ENCODE measurements around the gene UVRAG.

Gene UVRAG

DNA sequence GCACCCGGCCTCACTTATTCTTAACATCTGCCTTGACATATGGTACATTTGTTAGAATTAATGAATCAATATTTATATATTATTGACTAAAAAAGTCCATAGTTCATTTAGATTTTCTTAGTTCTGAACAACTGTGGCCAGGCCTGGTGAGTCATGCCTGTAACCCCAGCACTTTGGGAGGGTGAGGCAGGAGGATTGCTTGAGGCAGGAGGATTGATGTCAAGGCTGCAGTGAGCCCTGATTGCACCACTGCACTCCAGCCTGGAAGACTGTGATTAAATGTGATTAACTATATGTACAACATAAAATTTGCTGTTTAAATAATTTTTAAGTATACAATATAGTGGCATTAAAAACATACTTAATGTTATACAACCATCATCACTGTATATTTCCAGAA, 5.6 kb downstream of the UVRAG start:
- Histone ChIP-seq H3K9me3 (ENCODE audit: insufficient read depth, low read length) (no peaks in the 10 kb centered on the region), H2AFZ (ENCODE audit: low read depth, low read length) (no peak overlapping the region), H3K79me2 (ENCODE audit: low read length) (peaks cover 97% of the 10 kb centered on the region), H3K9ac (ENCODE audit: low read length) (no peak overlapping the region), H3K27me3 (ENCODE audit: low read depth, low read length) (no peaks in the 10 kb centered on the region), H3K4me1 (ENCODE audit: low read length) (peaks cover 63% of the 10 kb centered on the region), H3K4me2 (ENCODE audit: low read length) (no peak overlapping the region), H3K27ac (ENCODE audit: low read length) (no peak overlapping the region), H3K4me3 (ENCODE audit: low read length) (no peak overlapping the region), H4K20me1 (ENCODE audit: insufficient read depth, low read length) (peaks cover 64% of the 10 kb centered on the region), H3K36me3 (replicated peaks; ENCODE audit: low read depth, low read length) (peaks cover 46% of the 10 kb centered on the region)
- TF ChIP-seq, protein P1, sequence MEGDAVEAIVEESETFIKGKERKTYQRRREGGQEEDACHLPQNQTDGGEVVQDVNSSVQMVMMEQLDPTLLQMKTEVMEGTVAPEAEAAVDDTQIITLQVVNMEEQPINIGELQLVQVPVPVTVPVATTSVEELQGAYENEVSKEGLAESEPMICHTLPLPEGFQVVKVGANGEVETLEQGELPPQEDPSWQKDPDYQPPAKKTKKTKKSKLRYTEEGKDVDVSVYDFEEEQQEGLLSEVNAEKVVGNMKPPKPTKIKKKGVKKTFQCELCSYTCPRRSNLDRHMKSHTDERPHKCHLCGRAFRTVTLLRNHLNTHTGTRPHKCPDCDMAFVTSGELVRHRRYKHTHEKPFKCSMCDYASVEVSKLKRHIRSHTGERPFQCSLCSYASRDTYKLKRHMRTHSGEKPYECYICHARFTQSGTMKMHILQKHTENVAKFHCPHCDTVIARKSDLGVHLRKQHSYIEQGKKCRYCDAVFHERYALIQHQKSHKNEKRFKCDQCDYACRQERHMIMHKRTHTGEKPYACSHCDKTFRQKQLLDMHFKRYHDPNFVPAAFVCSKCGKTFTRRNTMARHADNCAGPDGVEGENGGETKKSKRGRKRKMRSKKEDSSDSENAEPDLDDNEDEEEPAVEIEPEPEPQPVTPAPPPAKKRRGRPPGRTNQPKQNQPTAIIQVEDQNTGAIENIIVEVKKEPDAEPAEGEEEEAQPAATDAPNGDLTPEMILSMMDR (IDR thresholded peaks at IDR 0.05; ENCODE audit: low read depth, low read length): no peak
- TF ChIP-seq EZH2phosphoT487 (IDR thresholded peaks at IDR 0.05; ENCODE audit: low read depth): no peak

DNA sequence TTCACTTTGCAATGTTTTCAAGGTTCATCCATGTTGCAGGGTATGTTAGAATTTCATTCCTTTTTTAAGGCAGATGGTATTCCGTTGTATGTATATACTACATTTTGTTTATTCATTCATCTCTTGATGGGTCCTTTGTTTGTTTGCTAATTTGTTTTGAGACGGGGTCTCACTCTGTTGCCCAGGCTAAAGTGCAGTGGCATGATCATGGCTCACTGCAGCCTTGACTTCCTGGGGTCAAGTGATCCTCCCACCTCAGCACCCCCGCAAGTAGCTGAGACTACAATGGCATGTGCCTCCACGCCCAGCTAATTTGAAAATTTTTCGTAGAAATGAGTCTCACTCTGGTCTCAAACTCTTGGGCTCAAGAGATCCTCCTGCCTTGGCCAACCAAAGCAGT, 6.2 kb downstream of the UVRAG start:
- Histone ChIP-seq H2AFZ (ENCODE audit: low read depth, low read length) (no peak overlapping the region), H4K20me1 (ENCODE audit: insufficient read depth, low read length) (peaks cover 62% of the 10 kb centered on the region), H3K9me3 (ENCODE audit: insufficient read depth, low read length) (no peaks in the 10 kb centered on the region), H3K27ac (ENCODE audit: low read length) (no peak overlapping the region), H3K4me3 (ENCODE audit: low read length) (no peak overlapping the region), H3K4me2 (ENCODE audit: low read length) (no peak overlapping the region), H3K79me2 (ENCODE audit: low read length) (peaks cover 97% of the 10 kb centered on the region), H3K27me3 (ENCODE audit: low read depth, low read length) (no peaks in the 10 kb centered on the region), H3K9ac (ENCODE audit: low read length) (no peak overlapping the region), H3K4me1 (ENCODE audit: low read length) (peaks cover 68% of the 10 kb centered on the region), H3K36me3 (replicated peaks; ENCODE audit: low read depth, low read length) (peaks cover 44% of the 10 kb centered on the region)
- TF ChIP-seq, protein P1 (IDR thresholded peaks at IDR 0.05; ENCODE audit: low read depth, low read length): no peak
- no peak for TF ChIP-seq EZH2phosphoT487 (IDR thresholded peaks at IDR 0.05; ENCODE audit: low read depth)

DNA sequence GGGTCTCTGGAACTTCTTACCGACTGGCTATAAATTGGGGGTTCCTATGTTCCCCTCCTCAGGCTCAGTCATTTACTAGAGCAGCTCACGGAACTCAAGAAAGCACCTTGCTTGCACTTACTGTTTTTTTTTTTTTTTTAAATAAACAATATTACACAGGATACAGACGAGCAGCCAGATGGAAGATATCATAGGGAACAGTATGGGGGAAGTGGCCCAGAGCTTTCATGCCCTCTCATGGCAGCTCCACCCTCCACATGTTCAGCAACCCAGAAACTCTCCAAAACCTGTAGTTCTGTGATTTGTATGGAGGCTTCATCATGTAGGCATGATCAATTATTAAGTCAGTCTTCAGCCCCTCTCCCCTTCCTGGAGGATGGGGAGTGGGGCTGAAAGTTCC, 7.5 kb downstream of the UVRAG start:
- Histone ChIP-seq H3K36me3 (replicated peaks; ENCODE audit: low read depth, low read length) (peaks cover 41% of the 10 kb centered on the region), H3K27ac (ENCODE audit: low read length) (0 out of 2 replicates have a peak overlapping the region, but pooled peaks have one; percentile 5), H3K9me3 (ENCODE audit: insufficient read depth, low read length) (no peaks in the 10 kb centered on the region), H3K79me2 (ENCODE audit: low read length) (peaks cover 97% of the 10 kb centered on the region), H2AFZ (ENCODE audit: low read depth, low read length) (no peak overlapping the region), H3K4me2 (ENCODE audit: low read length) (no peak overlapping the region), H4K20me1 (ENCODE audit: insufficient read depth, low read length) (peaks cover 59% of the 10 kb centered on the region), H3K4me3 (ENCODE audit: low read length) (no peak overlapping the region), H3K27me3 (ENCODE audit: low read depth, low read length) (no peaks in the 10 kb centered on the region), H3K4me1 (ENCODE audit: low read length) (peaks cover 71% of the 10 kb centered on the region), H3K9ac (ENCODE audit: low read length) (no peak overlapping the region)
- TF ChIP-seq EZH2phosphoT487 (IDR thresholded peaks at IDR 0.05; ENCODE audit: low read depth): no peak
- TF ChIP-seq, protein P1 (IDR thresholded peaks at IDR 0.05; ENCODE audit: low read depth, low read length): no peak

DNA sequence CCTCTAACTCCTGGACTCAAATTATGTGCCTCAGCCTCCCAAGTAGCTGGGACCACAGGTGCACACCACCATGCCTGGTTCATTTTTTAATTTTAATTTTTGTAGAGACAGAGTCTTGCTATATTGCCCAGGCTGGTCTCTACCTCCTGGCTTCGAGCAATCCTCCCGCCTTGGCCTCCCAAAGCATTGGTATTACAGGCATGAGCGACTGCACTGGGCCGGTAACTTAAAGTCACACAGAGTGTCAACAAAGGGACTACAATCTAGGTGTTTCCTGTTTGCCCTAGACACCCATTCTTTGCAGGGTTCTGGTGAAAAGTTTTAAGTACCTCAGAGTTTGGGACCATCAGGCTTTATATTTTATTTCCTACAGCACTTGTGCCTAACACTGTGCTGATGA, 8.4 kb downstream of the UVRAG start:
- no peaks in the 10 kb centered on the region for H3K27me3 ChIP-seq (ENCODE audit: low read depth, low read length)
- no peak for TF ChIP-seq EZH2phosphoT487 (IDR thresholded peaks at IDR 0.05; ENCODE audit: low read depth)
- TF ChIP-seq, protein P1 (IDR thresholded peaks at IDR 0.05; ENCODE audit: low read depth, low read length): no peak
- H3K9me3 ChIP-seq (ENCODE audit: insufficient read depth, low read length): no peaks in the 10 kb centered on the region
- peak overlapping the region; percentile 52; the same call in 1 of the 2 replicates for H3K4me3 ChIP-seq (ENCODE audit: low read length)
- peak overlapping the region; percentile 61 for H3K4me2 ChIP-seq (ENCODE audit: low read length)
- H3K79me2 ChIP-seq (ENCODE audit: low read length): peaks cover 97% of the 10 kb centered on the region
- H2AFZ ChIP-seq (ENCODE audit: low read depth, low read length): no peak overlapping the region
- no peak overlapping the region for H3K9ac ChIP-seq (ENCODE audit: low read length)
- peak overlapping the region; percentile 73 for H3K27ac ChIP-seq (ENCODE audit: low read length)
- H4K20me1 ChIP-seq (ENCODE audit: insufficient read depth, low read length): peaks cover 62% of the 10 kb centered on the region
- peaks cover 39% of the 10 kb centered on the region for H3K36me3 ChIP-seq (replicated peaks; ENCODE audit: low read depth, low read length)
- H3K4me1 ChIP-seq (ENCODE audit: low read length): peaks cover 63% of the 10 kb centered on the region

All from OCI-LY3 (cell line).